Gastrocnemius medialis (tissue), 4 donors: ENCODE results near the gene TAS2R60. TPM values are rescaled to one million over a fixed set of nuclear protein-coding genes. Genes with fewer than 3 reads are reported as not detected.

Experiments used
- ATAC-seq, 2 donors: fragments of 150-250 bp; one replicate each; pipeline ENCODE4 v1.9.1; 2016
- DNase-seq, 2 donors: peaks; one replicate each; pipeline ENCODE4 v3.0.0-alpha.2; 2019
- H3K27ac ChIP-seq, 4 donors: fragments of 200-600 bp; sonication (generic); 1 replicate in 1 of 4; 2 replicates in 3 of 4; pipeline ENCODE4 v1.5.1; 2016 to 2018; ENCODE audit warnings: mild to moderate bottlenecking in 2 of 4, moderate library complexity in 1 of 4
- H3K27me3 ChIP-seq, 3 donors: fragments of 200-600 bp; sonication (generic) in 2 of 3; 1 replicate in 1 of 3; 2 replicates in 2 of 3; pipeline versions ENCODE4 v1.5.1 to v1.6.0; 2016 to 2019; ENCODE audit warnings: mild to moderate bottlenecking in 1 of 3, moderate library complexity in 1 of 3
- H3K36me3 ChIP-seq, 2 donors: fragments of 200-600 bp; sonication (generic) in 1 of 2; one replicate each; pipeline ENCODE4 v1.5.1; 2017 to 2018
- H3K4me1 ChIP-seq, 2 donors: fragments of 200-600 bp; sonication (generic) in 1 of 2; one replicate each; pipeline ENCODE4 v1.5.1; 2016 to 2017; ENCODE audit warnings: mild to moderate bottlenecking in 2 of 2
- H3K4me3 ChIP-seq, 4 donors: fragments of 200-600 bp; sonication (generic) in 3 of 4; 1 replicate in 1 of 4; 2 replicates in 3 of 4; pipeline ENCODE4 v1.5.1; 2016 to 2019; ENCODE audit warnings: mild to moderate bottlenecking in 2 of 4
- H3K9me3 ChIP-seq, 3 donors: fragments of 200-600 bp; sonication (generic) in 2 of 3; 1 replicate in 1 of 3; 2 replicates in 2 of 3; pipeline ENCODE4 v1.5.1; 2016 to 2019
- POLR2A ChIP-seq, 2 donors: fragments of 450-650 bp; IDR thresholded peaks; one replicate each; pipeline ENCODE4 v1.6.1; 2017; ENCODE audit warnings: antibody characterized with exemption in 2 of 2, mild to moderate bottlenecking in 2 of 2, moderate library complexity in 2 of 2
- in situ Hi-C, 4 donors: fragments of 200-750 bp; cut with MboI; loops; one replicate each; pipeline versions ENCODE4 v1.15.0 to v1.8.0; 2017; ENCODE audit warnings: low sequenced_read_pairs in 4 of 4
- intact Hi-C: fragments of 100-400 bp; cut with DNase I; formaldehyde crosslinking; loops from one replicate; pipeline ENCODE4 v1.15.1; 2023; ENCODE audit warnings: low total_unique reads
- total RNA-seq, 4 donors: library from RNA; depleted of rRNA; stranded (reverse); fragments of >200 nt; gene quantifications; one replicate each; pipeline versions ENCODE4 v1.1.0 to v1.2.3, GENCODE V29; 2016
- TF ChIP-seq, protein P1 (sequence below), 5 experiments: fragments of 450-650 bp in 3 of 5; fragments of 200-600 bp in 2 of 5; sonication (generic) in 2 of 5; IDR thresholded peaks in 4 of 5; conservative IDR thresholded peaks in 1 of 5; 1 replicate in 4 of 5; 2 replicates in 1 of 5; pipeline ENCODE4 v1.5.1; 2016 to 2019; ENCODE audit warnings: antibody characterized with exemption in 5 of 5, mild to moderate bottlenecking in 3 of 5, moderate library complexity in 3 of 5

Gene TAS2R60
- total RNA-seq, 4 donors from 2014 or later, result not detected

DNA sequence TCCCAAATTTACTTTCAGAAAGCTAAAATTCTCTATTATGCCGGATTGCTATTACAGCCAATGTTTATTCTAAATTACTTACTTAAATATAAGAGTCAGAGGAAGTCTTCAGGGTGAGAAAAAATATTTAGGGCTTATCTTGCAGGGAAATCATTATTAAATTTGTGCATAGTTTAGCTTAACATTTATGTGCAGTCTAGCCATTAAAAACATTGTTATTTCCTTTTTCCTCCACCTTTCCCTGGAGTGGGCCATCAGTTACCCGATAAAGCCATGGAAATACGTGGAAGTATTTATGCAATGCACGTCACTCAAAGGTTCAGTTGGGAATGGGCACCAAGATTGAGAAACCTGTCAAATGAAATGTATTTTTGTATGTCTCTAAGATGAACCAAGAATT is 9.5 kb upstream of the TAS2R60 start:
- in situ Hi-C loops (loop anchor here in 1 of 4 donors (25.0 kb wide), 1 partner anchor 421 kb away; no protein-coding TSS in a partner anchor), intact Hi-C loops (no loop called here)
- Histone ChIP-seq H3K9me3 (no peaks in the 10 kb centered on the region), H3K4me3 (no peak overlapping the region), H3K27ac (no peak overlapping the region), H3K27me3 (no peaks in the 10 kb centered on the region), H3K4me1 (no peaks in the 10 kb centered on the region), H3K36me3 (no peaks in the 10 kb centered on the region)
- DNase-seq (no peak), ATAC-seq (no peak)
- TF ChIP-seq, protein P1, sequence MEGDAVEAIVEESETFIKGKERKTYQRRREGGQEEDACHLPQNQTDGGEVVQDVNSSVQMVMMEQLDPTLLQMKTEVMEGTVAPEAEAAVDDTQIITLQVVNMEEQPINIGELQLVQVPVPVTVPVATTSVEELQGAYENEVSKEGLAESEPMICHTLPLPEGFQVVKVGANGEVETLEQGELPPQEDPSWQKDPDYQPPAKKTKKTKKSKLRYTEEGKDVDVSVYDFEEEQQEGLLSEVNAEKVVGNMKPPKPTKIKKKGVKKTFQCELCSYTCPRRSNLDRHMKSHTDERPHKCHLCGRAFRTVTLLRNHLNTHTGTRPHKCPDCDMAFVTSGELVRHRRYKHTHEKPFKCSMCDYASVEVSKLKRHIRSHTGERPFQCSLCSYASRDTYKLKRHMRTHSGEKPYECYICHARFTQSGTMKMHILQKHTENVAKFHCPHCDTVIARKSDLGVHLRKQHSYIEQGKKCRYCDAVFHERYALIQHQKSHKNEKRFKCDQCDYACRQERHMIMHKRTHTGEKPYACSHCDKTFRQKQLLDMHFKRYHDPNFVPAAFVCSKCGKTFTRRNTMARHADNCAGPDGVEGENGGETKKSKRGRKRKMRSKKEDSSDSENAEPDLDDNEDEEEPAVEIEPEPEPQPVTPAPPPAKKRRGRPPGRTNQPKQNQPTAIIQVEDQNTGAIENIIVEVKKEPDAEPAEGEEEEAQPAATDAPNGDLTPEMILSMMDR (IDR thresholded peaks at IDR 0.05 in 4 of 5, conservative IDR thresholded peaks at IDR 0.05 in 1 of 5), result no peak
- TF ChIP-seq POLR2A (IDR thresholded peaks at IDR 0.05), result no peak

DNA sequence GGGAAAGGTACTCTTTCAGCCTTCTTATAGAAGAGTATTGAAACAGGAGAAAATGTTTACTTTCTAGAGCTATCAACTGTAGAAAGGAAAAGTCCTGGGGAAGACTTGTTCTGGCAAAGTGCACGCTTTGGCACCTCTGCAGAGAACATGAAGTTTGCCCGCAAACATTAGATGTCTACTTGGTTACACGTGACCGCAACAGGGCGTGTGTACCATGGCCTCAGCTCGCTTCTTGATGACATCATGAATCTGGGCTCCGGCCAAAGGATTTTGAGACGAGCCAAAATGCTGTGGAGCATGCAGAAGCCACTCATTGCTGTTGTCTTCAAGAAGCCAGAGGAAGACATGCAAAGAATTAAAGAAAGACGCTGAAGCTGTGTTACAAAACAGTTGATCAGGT is 8.6 kb upstream of the TAS2R60 start:
- Histone ChIP-seq H3K27ac (no peak overlapping the region), H3K27me3 (no peaks in the 10 kb centered on the region), H3K9me3 (no peaks in the 10 kb centered on the region), H3K36me3 (no peaks in the 10 kb centered on the region), H3K4me1 (no peaks in the 10 kb centered on the region), H3K4me3 (no peak overlapping the region)
- ATAC-seq (peak in 1 of 2 donors; percentile 44), DNase-seq (peak; percentile 8 to 30)
- in situ Hi-C loops, result loop anchor here in 1 of 4 donors (25.0 kb wide), 1 partner anchor 422 kb away; no protein-coding TSS in a partner anchor
- intact Hi-C loops, result no loop called here
- TF ChIP-seq, protein P1 (IDR thresholded peaks at IDR 0.05 in 4 of 5, conservative IDR thresholded peaks at IDR 0.05 in 1 of 5), result no peak
- no peak for TF ChIP-seq POLR2A (IDR thresholded peaks at IDR 0.05)

DNA sequence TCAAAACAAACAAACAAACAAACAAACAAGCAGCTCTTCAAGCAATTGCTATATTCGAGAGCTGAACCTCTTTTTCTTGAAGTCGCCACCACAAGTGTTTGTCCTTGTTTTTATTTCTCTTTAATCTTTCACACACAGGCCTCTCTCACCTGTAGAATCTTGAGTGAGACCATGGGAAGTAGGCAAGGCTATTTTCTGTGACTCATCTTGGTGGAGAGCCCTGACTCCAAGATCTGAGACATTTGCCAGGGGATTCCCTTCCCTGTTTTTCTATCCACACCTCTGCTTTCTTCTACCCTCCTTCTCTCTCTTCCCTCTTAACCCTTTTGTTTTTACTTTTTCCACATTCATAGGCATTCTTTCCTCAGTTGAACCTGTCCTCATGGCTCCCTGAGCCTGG is 8.0 kb upstream of the TAS2R60 start:
- Histone ChIP-seq H3K9me3 (no peaks in the 10 kb centered on the region), H3K27me3 (no peaks in the 10 kb centered on the region), H3K4me1 (no peaks in the 10 kb centered on the region), H3K27ac (no peak overlapping the region), H3K4me3 (no peak overlapping the region), H3K36me3 (no peaks in the 10 kb centered on the region)
- TF ChIP-seq, protein P1 (IDR thresholded peaks at IDR 0.05 in 4 of 5, conservative IDR thresholded peaks at IDR 0.05 in 1 of 5), result no peak
- no peak for TF ChIP-seq POLR2A (IDR thresholded peaks at IDR 0.05)
- DNase-seq (no peak), ATAC-seq (no peak)
- intact Hi-C loops, result no loop called here
- in situ Hi-C loops, result loop anchor here in 1 of 4 donors (25.0 kb wide), 1 partner anchor 423 kb away; no protein-coding TSS in a partner anchor

DNA sequence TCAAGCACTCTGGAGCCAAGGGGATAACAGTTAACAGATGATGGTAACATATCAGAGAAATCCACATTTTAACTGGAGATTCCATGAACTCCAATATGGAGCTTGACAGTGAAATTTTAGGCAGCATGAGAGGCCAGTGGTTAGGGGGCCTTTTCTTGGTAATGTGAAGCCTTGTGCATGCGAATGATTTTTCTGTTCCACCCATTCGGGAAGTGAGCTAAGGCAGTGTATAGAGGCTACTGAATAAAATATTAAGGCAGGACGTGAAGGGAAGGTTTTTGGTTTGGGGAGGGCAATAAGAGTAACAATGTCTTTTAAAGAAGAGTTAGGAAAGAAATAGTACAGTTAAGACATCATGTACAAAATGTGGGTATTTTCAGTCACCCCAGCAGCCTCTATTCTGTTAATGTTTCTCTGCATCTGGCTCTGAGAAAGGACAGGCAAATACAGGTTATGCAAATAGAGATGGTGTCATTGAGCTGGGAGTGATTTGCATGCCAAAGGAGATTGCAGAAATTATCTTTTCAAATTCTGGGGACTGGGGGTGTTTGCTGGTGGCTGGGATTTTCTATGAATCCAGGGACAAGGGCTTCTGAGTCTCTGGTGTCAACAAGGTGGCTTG is 6.8 kb upstream of the TAS2R60 start:
- Histone ChIP-seq H3K4me3 (no peak overlapping the region), H3K4me1 (no peaks in the 10 kb centered on the region), H3K27ac (no peak overlapping the region), H3K36me3 (no peaks in the 10 kb centered on the region), H3K9me3 (no peaks in the 10 kb centered on the region), H3K27me3 (no peaks in the 10 kb centered on the region)
- DNase-seq (no peak), ATAC-seq (no peak)
- in situ Hi-C loops (loop anchor here in 1 of 4 donors (25.0 kb wide), 1 partner anchor 424 kb away; no protein-coding TSS in a partner anchor), intact Hi-C loops (no loop called here)
- TF ChIP-seq, protein P1 (IDR thresholded peaks at IDR 0.05 in 4 of 5, conservative IDR thresholded peaks at IDR 0.05 in 1 of 5), result no peak
- TF ChIP-seq POLR2A (IDR thresholded peaks at IDR 0.05), result no peak
